ENCODE measurements around the gene SSNA1. TPM values are rescaled to one million over a fixed set of nuclear protein-coding genes. Genes with fewer than 3 reads are reported as not detected.

The SSNA1 gene
- total and polyA plus RNA-seq, 8 donors = 28.1 to 154 (median 122) TPM

Small RNA genes lying within 50 kb of the gene (small RNA-seq; reads per million reads assigned to genes)
- gene MIR3621 = 0 reads per million in 4 donors

Other genes with a start within 250 kb of the SSNA1 start
Only the 30 nearest of the 33 such genes appear.
- 10 to 100 TPM in 4 of 5 donors, 1 to 10 TPM in 1; 2.3 to 34.9 (median 30.4) TPM for gene PTGDS, start 211.2 kb upstream of the SSNA1 start, total RNA-seq
- gene PTGDS, start 211.2 kb upstream of the SSNA1 start, polyA plus RNA-seq = 10 to 100 TPM; 18.6 to 64.4 (median 37.3) TPM
- gene LCNL1, start 205.7 kb upstream of the SSNA1 start, total RNA-seq = not detected
- gene LCNL1, start 205.7 kb upstream of the SSNA1 start, polyA plus RNA-seq = under 1 TPM in 2 of 3 donors, not detected in 1; 0.19 to 0.25 TPM
- 10 to 100 TPM; 11.9 to 93.6 (median 45.2) TPM for gene PAXX, start 196.3 kb upstream of the SSNA1 start, total RNA-seq
- gene PAXX, start 196.3 kb upstream of the SSNA1 start, polyA plus RNA-seq = 100 to 1,000 TPM; 158 to 206 (median 178) TPM
- 1 to 10 TPM in 1 of 5 donors, not detected in 4; 3.3 TPM for gene CLIC3, start 192.1 kb upstream of the SSNA1 start, total RNA-seq
- gene CLIC3, start 192.1 kb upstream of the SSNA1 start, polyA plus RNA-seq = 10 to 100 TPM in 2 of 3 donors, 1 to 10 TPM in 1; 4.3 to 70.9 (median 15.2) TPM
- gene ABCA2, start 160.4 kb upstream of the SSNA1 start, total RNA-seq = 100 to 1,000 TPM in 1 of 5 donors, 10 to 100 TPM in 3, 1 to 10 TPM in 1; 7.3 to 385 (median 72.8) TPM
- 10 to 100 TPM in 2 of 3 donors, 1 to 10 TPM in 1; 9.3 to 25.5 (median 24.4) TPM for gene ABCA2, start 160.4 kb upstream of the SSNA1 start, polyA plus RNA-seq
- 1 to 10 TPM in 1 of 5 donors, under 1 TPM in 1, not detected in 3; 0.37 to 3.9 TPM for gene FUT7, start 156.6 kb upstream of the SSNA1 start, total RNA-seq
- gene FUT7, start 156.6 kb upstream of the SSNA1 start, polyA plus RNA-seq = under 1 TPM in 2 of 3 donors, not detected in 1; 0.23 to 0.50 TPM
- 100 to 1,000 TPM in 4 of 5 donors, 10 to 100 TPM in 1; 20.0 to 276 (median 189) TPM for gene NPDC1, start 142.5 kb upstream of the SSNA1 start, total RNA-seq
- gene NPDC1, start 142.5 kb upstream of the SSNA1 start, polyA plus RNA-seq = 100 to 1,000 TPM; 104 to 186 (median 115) TPM
- gene ENTPD2, start 134.6 kb upstream of the SSNA1 start, total RNA-seq = 10 to 100 TPM in 1 of 5 donors, 1 to 10 TPM in 3, not detected in 1; 2.2 to 11.3 (median 6.7) TPM
- gene ENTPD2, start 134.6 kb upstream of the SSNA1 start, polyA plus RNA-seq = 1 to 10 TPM; 2.0 to 4.8 (median 2.9) TPM
- gene SAPCD2, start 118.1 kb upstream of the SSNA1 start, total RNA-seq = 10 to 100 TPM in 1 of 5 donors, 1 to 10 TPM in 3, not detected in 1; 2.9 to 84.9 (median 4.4) TPM
- 1 to 10 TPM; 1.7 to 5.0 (median 3.8) TPM for gene SAPCD2, start 118.1 kb upstream of the SSNA1 start, polyA plus RNA-seq
- 10 to 100 TPM in 3 of 5 donors, 1 to 10 TPM in 2; 4.6 to 95.6 (median 22.8) TPM for gene UAP1L1, start 111.2 kb upstream of the SSNA1 start, total RNA-seq
- gene UAP1L1, start 111.2 kb upstream of the SSNA1 start, polyA plus RNA-seq = 1 to 10 TPM; 4.1 to 7.4 (median 6.0) TPM
- 100 to 1,000 TPM in 1 of 5 donors, 10 to 100 TPM in 3, 1 to 10 TPM in 1; 4.7 to 167 (median 44.6) TPM for gene MAN1B1, start 101.7 kb upstream of the SSNA1 start, total RNA-seq
- gene MAN1B1, start 101.7 kb upstream of the SSNA1 start, polyA plus RNA-seq = 10 to 100 TPM; 22.8 to 52.6 (median 35.0) TPM
- gene DPP7, start 73.9 kb upstream of the SSNA1 start, total RNA-seq = 100 to 1,000 TPM in 3 of 5 donors, 10 to 100 TPM in 2; 25.9 to 251 (median 103) TPM
- 100 to 1,000 TPM; 325 to 346 (median 338) TPM for gene DPP7, start 73.9 kb upstream of the SSNA1 start, polyA plus RNA-seq
- under 1 TPM in 1 of 5 donors, not detected in 4; 0.55 TPM for gene GRIN1, start 49.5 kb upstream of the SSNA1 start, total RNA-seq
- gene GRIN1, start 49.5 kb upstream of the SSNA1 start, polyA plus RNA-seq = under 1 TPM in 2 of 3 donors, not detected in 1; 0.25 to 0.31 TPM
- 100 to 1,000 TPM in 1 of 5 donors, 10 to 100 TPM in 1, 1 to 10 TPM in 1, not detected in 2; 2.6 to 440 (median 11.2) TPM for gene LRRC26, start 18.6 kb upstream of the SSNA1 start, total RNA-seq
- gene LRRC26, start 18.6 kb upstream of the SSNA1 start, polyA plus RNA-seq = 1 to 10 TPM in 2 of 3 donors, under 1 TPM in 1; 1.00 to 7.7 (median 3.7) TPM
- gene TMEM210, start 16.6 kb upstream of the SSNA1 start, total RNA-seq = not detected
- gene TMEM210, start 16.6 kb upstream of the SSNA1 start, polyA plus RNA-seq = not detected
- 100 to 1,000 TPM in 1 of 5 donors, 10 to 100 TPM in 4; 35.8 to 147 (median 42.9) TPM for gene ANAPC2, start 116 bp upstream of the SSNA1 start, total RNA-seq
- 10 to 100 TPM; 26.1 to 45.0 (median 40.7) TPM for gene ANAPC2, start 116 bp upstream of the SSNA1 start, polyA plus RNA-seq
- gene TPRN, start 12.1 kb downstream of the SSNA1 start, total RNA-seq = 100 to 1,000 TPM in 1 of 5 donors, 10 to 100 TPM in 3, 1 to 10 TPM in 1; 8.8 to 161 (median 25.0) TPM
- 10 to 100 TPM; 23.5 to 36.9 (median 24.3) TPM for gene TPRN, start 12.1 kb downstream of the SSNA1 start, polyA plus RNA-seq
- gene TMEM203, start 17.0 kb downstream of the SSNA1 start, total RNA-seq = 10 to 100 TPM; 20.6 to 33.5 (median 28.0) TPM
- gene TMEM203, start 17.0 kb downstream of the SSNA1 start, polyA plus RNA-seq = 10 to 100 TPM; 29.3 to 37.0 (median 35.6) TPM
- 100 to 1,000 TPM in 1 of 5 donors, 10 to 100 TPM in 2, 1 to 10 TPM in 1, under 1 TPM in 1; 0.89 to 105 (median 15.5) TPM for gene NDOR1, start 17.0 kb downstream of the SSNA1 start, total RNA-seq
- gene NDOR1, start 17.0 kb downstream of the SSNA1 start, polyA plus RNA-seq = 1 to 10 TPM; 4.6 to 9.5 (median 6.4) TPM
- 10 to 100 TPM in 1 of 5 donors, 1 to 10 TPM in 2, under 1 TPM in 1, not detected in 1; 0.45 to 18.7 (median 3.3) TPM for gene RNF208, start 33.6 kb downstream of the SSNA1 start, total RNA-seq
- 10 to 100 TPM; 11.8 to 13.9 (median 13.9) TPM for gene RNF208, start 33.6 kb downstream of the SSNA1 start, polyA plus RNA-seq
- gene CYSRT1, start 36.5 kb downstream of the SSNA1 start, total RNA-seq = 1 to 10 TPM in 1 of 5 donors, under 1 TPM in 1, not detected in 3; 0.92 to 3.6 TPM
- gene CYSRT1, start 36.5 kb downstream of the SSNA1 start, polyA plus RNA-seq = 10 to 100 TPM in 1 of 3 donors, 1 to 10 TPM in 2; 2.7 to 47.3 (median 3.4) TPM
- gene RNF224, start 38.8 kb downstream of the SSNA1 start, total RNA-seq = not detected
- 1 to 10 TPM in 1 of 3 donors, not detected in 2; 1.0 TPM for gene RNF224, start 38.8 kb downstream of the SSNA1 start, polyA plus RNA-seq
- under 1 TPM in 1 of 5 donors, not detected in 4; 0.18 TPM for gene SLC34A3, start 42.2 kb downstream of the SSNA1 start, total RNA-seq
- under 1 TPM in 1 of 3 donors, not detected in 2; 0.53 TPM for gene SLC34A3, start 42.2 kb downstream of the SSNA1 start, polyA plus RNA-seq
- gene TUBB4B, start 52.6 kb downstream of the SSNA1 start, total RNA-seq = 100 to 1,000 TPM in 4 of 5 donors, 10 to 100 TPM in 1; 69.4 to 170 (median 115) TPM
- 100 to 1,000 TPM; 188 to 292 (median 215) TPM for gene TUBB4B, start 52.6 kb downstream of the SSNA1 start, polyA plus RNA-seq
- gene STPG3, start 62.6 kb downstream of the SSNA1 start, total RNA-seq = not detected
- gene STPG3, start 62.6 kb downstream of the SSNA1 start, polyA plus RNA-seq = not detected
- gene NELFB, start 66.7 kb downstream of the SSNA1 start, total RNA-seq = 100 to 1,000 TPM in 1 of 5 donors, 10 to 100 TPM in 4; 11.2 to 134 (median 44.9) TPM
- 10 to 100 TPM; 29.0 to 38.0 (median 34.2) TPM for gene NELFB, start 66.7 kb downstream of the SSNA1 start, polyA plus RNA-seq
- 100 to 1,000 TPM in 1 of 5 donors, 10 to 100 TPM in 3, 1 to 10 TPM in 1; 9.9 to 180 (median 29.9) TPM for gene TOR4A, start 89.0 kb downstream of the SSNA1 start, total RNA-seq
- 1 to 10 TPM; 5.9 to 8.9 (median 6.0) TPM for gene TOR4A, start 89.0 kb downstream of the SSNA1 start, polyA plus RNA-seq
- gene NRARP, start 113.6 kb downstream of the SSNA1 start, total RNA-seq = 100 to 1,000 TPM in 1 of 5 donors, 10 to 100 TPM in 2, 1 to 10 TPM in 2; 1.2 to 323 (median 14.6) TPM
- 1 to 10 TPM; 1.5 to 2.7 (median 2.0) TPM for gene NRARP, start 113.6 kb downstream of the SSNA1 start, polyA plus RNA-seq
- 100 to 1,000 TPM in 1 of 5 donors, 10 to 100 TPM in 4; 12.9 to 105 (median 28.1) TPM for gene EXD3, start 234.5 kb downstream of the SSNA1 start, total RNA-seq
- gene EXD3, start 234.5 kb downstream of the SSNA1 start, polyA plus RNA-seq = 10 to 100 TPM; 17.4 to 27.3 (median 20.7) TPM
- 10 to 100 TPM in 2 of 5 donors, 1 to 10 TPM in 3; 3.5 to 43.2 (median 8.3) TPM for gene NOXA1, start 234.7 kb downstream of the SSNA1 start, total RNA-seq
- 10 to 100 TPM; 14.4 to 20.5 (median 15.1) TPM for gene NOXA1, start 234.7 kb downstream of the SSNA1 start, polyA plus RNA-seq